ENCODE data around the gene KRT71.

The KRT71 gene

DNA sequence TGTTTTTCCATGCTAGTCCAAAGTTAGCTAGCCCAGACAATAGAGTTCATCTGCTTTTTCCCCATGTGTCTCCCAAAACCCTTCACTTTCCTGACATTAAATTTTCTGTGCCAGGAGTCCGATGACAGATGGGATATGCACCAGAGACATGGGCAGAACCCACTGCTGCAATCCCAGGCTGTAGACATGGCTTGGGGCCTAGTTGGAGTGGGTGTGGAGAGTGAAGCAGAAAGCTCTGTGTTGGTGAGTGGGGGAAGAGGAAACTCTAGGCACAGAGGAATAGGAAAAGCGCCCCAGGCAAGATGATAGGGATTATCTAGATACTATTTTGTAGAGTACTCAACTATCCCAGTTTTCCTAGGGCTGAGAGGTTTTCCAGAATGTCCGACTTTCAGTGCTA lies 25.5 kb upstream of the KRT71 start:
- no peak overlapping the region for H3K4me3 ChIP-seq (ENCODE audit: low read length)
- no peak for DNase-seq (ENCODE audit: low read depth, low spot score)

DNA sequence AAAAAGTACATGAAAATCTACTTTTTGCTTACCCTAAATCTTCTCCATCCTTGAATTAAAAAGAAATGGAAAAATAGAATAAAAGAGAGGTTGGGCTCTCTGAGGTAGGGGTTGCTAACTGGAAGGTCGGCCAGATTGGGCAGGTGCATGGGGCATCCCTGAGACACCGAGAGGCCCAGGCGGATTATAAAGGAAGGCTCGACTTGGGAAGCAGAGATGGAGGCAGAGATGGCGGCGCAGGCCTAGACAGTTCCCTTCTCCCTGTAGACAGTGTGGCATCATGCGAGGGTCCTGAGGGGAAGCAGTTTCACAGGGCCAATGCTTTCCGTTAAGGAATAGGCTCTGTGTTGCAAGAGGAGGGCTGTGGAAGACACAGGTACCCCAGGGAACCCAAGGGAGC lies 24.4 kb upstream of the KRT71 start:
- H3K4me3 ChIP-seq (ENCODE audit: low read length), result no peak overlapping the region
- no peak for DNase-seq (ENCODE audit: low read depth, low spot score)

GRCh38 chr12:52575948-52576347 lies 23.0 kb upstream of the KRT71 start:
- no peak overlapping the region for H3K4me3 ChIP-seq (ENCODE audit: low read length)
- DNase-seq (ENCODE audit: low read depth, low spot score), result no peak

GRCh38 chr12:52575256-52575655 lies 22.3 kb upstream of the KRT71 start:
- DNase-seq (ENCODE audit: low read depth, low spot score), result no peak
- H3K4me3 ChIP-seq (ENCODE audit: low read length), result no peak overlapping the region

DNA sequence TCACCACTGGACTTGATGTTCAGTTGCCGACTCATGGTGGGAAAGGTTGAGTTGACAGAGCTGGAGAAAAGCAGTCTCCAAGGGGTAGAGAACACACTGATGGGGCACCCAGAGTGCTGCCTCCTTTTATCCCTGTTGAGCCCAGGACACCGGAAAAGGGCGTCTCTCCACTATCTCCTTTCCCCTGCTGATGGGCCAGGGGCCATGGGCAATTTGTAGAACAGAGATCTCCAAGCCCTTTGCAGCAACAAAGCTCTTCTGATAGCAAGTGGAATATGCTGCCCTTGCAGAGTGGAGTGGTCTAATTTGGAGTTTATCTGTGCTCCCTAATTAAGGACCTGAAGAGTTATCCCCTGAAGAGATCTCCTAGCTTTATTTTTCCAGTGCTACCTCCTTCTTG lies 20.8 kb upstream of the KRT71 start, which contains the start of gene KRT74:
KRT74 (minus strand) TSS at position 101 of the 400 bp plus-strand sequence; CDS start at position 35, 66 bp downstream.
- no peak within 1 kb of the TSS for H3K4me3 ChIP-seq (ENCODE audit: low read length)
- DNase-seq (ENCODE audit: low read depth, low spot score), result no peak

DNA sequence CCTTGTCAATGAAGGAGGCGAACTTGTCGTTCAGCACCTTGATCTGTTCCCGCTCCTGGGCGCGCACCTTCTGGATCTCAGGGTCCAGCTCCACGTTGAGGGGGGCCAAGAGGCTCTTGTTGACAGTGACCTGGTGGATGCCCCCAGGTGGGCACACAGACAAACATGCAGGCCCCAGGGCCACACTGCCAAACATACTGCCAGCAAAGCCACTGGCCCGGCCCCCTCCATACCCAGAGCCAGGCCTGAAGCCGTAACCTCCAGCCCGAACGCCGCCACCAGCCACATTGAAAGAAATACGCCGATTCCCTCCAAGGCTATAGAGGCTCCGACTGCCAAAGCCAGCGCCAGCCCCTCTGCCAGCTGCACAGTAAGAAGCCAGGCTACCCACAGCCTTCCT lies 20.4 kb upstream of the KRT71 start:
- no peak for DNase-seq (ENCODE audit: low read depth, low spot score)
- H3K4me3 ChIP-seq (ENCODE audit: low read length), result no peak overlapping the region

GRCh38 chr12:52570511-52570910 lies 17.6 kb upstream of the KRT71 start:
- H3K4me3 ChIP-seq (ENCODE audit: low read length), result no peak overlapping the region
- DNase-seq (ENCODE audit: low read depth, low spot score), result no peak

- no peak for DNase-seq (ENCODE audit: low read depth, low spot score)
- H3K4me3 ChIP-seq (ENCODE audit: low read length), result no peak overlapping the region
Observed at GRCh38 chr12:52568111-52568510, 15.2 kb upstream of the KRT71 start.

GRCh38 chr12:52566847-52567291 lies 13.9 kb upstream of the KRT71 start:
- DNase-seq (ENCODE audit: low read depth, low spot score), result no peak
- H3K4me3 ChIP-seq (ENCODE audit: low read length), result no peak overlapping the region

- DNase-seq (ENCODE audit: low read depth, low spot score), result no peak
- no peak overlapping the region for H3K4me3 ChIP-seq (ENCODE audit: low read length)
Observed at GRCh38 chr12:52564582-52564981, 11.6 kb upstream of the KRT71 start.

DNA sequence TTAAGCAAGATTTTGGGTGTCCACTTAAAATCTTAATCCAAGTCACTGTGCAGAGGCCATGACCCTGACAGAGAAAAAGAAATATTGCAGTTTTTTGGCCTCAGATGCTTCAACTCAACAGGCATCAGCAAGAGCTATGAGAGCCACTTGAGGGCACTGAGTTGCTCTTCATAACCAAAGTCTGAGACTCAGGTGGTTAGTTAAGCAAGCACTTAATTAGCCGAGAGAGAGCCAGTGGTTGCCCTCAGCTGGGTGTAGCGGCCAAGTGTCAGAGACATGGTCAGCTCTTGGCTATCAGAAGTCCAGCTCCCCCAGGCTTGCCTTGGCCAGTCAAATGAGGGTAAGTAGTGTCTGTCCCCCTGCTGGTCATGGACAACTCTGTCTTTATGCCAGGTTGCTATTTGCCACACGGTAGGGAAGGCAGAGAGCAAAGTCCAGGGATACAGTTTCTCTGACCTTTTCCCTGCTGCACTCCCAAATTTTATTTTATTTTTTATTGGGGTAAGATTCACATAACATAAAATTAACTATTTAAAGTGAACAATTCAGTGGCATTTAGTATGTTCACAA lies 9.0 kb upstream of the KRT71 start:
- DNase-seq (ENCODE audit: low read depth, low spot score), result no peak

GRCh38 chr12:52559979-52560378 lies 7.0 kb upstream of the KRT71 start:
- no peak for DNase-seq (ENCODE audit: low read depth, low spot score)
- H3K4me3 ChIP-seq (ENCODE audit: low read length), result no peak overlapping the region

More for the DNA sequence above, 9.0 kb upstream of the KRT71 start:
- H3K4me3 ChIP-seq (ENCODE audit: low read length), result no peak overlapping the region

DNA sequence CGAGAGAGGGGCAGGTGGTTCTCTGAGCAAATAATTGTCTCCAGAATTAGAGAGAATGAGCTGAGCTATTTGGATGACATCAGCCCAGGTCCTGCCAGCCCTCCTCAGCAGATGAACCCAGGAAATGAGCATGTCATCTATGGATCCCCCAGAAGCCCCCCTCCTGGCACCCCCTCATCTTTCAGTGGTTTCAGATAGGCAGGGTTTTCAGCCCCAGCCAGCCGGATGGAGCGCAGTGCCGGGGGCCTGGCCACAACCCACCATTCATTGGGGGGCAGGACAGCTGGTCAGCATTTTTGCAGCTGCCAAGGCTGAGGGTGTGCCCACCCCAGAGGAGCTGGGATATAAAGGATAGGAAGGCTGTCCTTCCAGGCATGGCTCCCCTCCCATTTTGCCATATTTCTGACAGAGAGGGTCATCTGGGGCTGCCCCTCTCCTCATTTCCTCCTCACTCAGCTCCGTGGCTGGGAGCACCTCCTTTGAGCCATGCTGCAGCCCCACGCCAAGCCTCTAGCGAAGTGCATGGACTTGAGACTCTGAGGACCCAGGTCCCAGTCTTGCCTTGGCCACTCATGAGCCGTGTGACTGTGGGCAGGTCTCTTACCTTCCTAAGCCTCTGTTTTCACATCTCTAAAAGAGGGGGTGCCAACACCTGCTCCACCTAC lies 6.0 kb upstream of the KRT71 start:
- no peak for DNase-seq (ENCODE audit: low read depth, low spot score)
- H3K4me3 ChIP-seq (ENCODE audit: low read length), result no peak overlapping the region

- H3K4me3 ChIP-seq (ENCODE audit: low read length), result no peak overlapping the region
- no peak for DNase-seq (ENCODE audit: low read depth, low spot score)
Observed at GRCh38 chr12:52557476-52557875, 4.5 kb upstream of the KRT71 start.

DNA sequence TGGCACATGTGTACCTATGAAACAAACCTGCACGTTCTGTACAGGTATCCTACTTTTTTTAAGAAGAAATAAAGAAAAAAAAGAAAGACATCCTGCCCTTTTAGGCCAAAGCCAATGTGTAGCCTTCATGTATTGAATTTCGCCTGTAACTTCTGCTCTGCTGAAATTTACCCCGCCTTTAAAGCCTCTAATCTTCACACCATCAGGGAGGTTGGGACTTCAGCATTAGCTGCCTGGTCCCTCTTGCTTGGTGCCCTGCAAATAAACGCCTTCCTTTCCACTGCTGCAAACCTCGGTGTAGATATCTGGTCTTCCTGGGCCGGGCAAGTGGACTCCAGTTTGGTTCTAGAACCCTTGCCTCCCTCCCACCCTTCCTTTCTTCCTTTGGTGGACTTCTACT lies 2.6 kb upstream of the KRT71 start:
- no peak overlapping the region for H3K4me3 ChIP-seq (ENCODE audit: low read length)
- no peak for DNase-seq (ENCODE audit: low read depth, low spot score)

- DNase-seq (ENCODE audit: low read depth, low spot score), result no peak
- no peak overlapping the region for H3K4me3 ChIP-seq (ENCODE audit: low read length)
Observed at GRCh38 chr12:52552055-52552454, 890 bp downstream of the KRT71 start.

DNA sequence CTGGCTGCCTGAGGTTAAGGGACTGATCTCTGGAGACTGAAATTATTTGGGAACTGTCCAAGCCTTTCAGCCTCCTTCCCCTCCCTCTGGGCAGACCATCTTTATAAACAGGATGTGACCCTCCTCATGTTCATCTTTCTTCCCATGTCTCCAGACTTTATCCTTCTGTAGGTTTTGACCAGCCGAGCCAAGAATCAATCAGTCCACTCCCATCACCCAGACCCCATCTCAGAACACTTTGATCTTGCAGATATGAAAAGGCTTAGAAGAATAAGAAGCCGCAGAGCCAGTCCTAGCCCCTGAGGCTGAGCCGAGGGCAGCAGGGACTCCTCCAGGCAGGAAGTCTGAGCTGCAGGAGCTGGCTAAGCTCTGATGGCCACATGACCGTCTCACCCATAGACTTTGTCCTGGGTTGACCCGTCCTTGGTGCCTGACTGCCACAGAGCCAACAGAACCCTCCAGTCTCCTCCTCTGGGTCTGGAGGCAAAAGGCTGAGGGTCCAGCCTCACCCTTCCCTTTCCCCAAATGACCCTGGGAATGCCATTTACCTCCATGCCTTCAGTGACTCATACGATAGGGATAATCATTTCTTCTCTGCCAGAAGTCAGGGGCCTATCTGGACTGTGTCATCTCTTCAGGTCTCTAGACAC lies 1.6 kb downstream of the KRT71 start:
- no peak for DNase-seq (ENCODE audit: low read depth, low spot score)
- H3K4me3 ChIP-seq (ENCODE audit: low read length), result no peak overlapping the region

GRCh38 chr12:52546126-52546525 lies 6.8 kb downstream of the KRT71 start:
- no peak for DNase-seq (ENCODE audit: low read depth, low spot score)
- no peak overlapping the region for H3K4me3 ChIP-seq (ENCODE audit: low read length)

GRCh38 chr12:52543985-52544883 lies 8.7 kb downstream of the KRT71 start:
- DNase-seq (ENCODE audit: low read depth, low spot score), result no peak
- no peak overlapping the region for H3K4me3 ChIP-seq (ENCODE audit: low read length)

Measured in Jurkat, Clone E6-1 (cell line).